GM12875 (cell line): ENCODE data around the gene SPACA7.

ENCODE experiments used
- H3K4me3 ChIP-seq: one replicate; pipeline ENCODE4 v1.5.1; 2011; ENCODE audit warnings: low read depth, low read length, control low read depth
- CTCF ChIP-seq: IDR thresholded peaks from 2 replicates; pipeline ENCODE4 v1.5.1; 2011; ENCODE audit warnings: low read depth, mild to moderate bottlenecking, control low read depth, inconsistent platforms, low read length, moderate library complexity, borderline replicate concordance; ENCODE audit not compliant: insufficient read depth

SPACA7 gene

GRCh38 chr13:112362021-112362420, 14.1 kb upstream of the SPACA7 start:
- no peak for TF ChIP-seq CTCF
- H3K4me3 ChIP-seq, result no peak overlapping the region

- no peak overlapping the region for H3K4me3 ChIP-seq
- no peak for TF ChIP-seq CTCF
Observed at GRCh38 chr13:112363867-112364528, 12.2 kb upstream of the SPACA7 start.

GRCh38 chr13:112366907-112367646, 9.1 kb upstream of the SPACA7 start:
- H3K4me3 ChIP-seq, result no peak overlapping the region
- TF ChIP-seq CTCF, result no peak

- no peak overlapping the region for H3K4me3 ChIP-seq
- no peak for TF ChIP-seq CTCF
Observed at GRCh38 chr13:112368883-112369282, 7.3 kb upstream of the SPACA7 start.

- no peak for TF ChIP-seq CTCF
- H3K4me3 ChIP-seq, result no peak overlapping the region
Observed at GRCh38 chr13:112370311-112370710, 5.8 kb upstream of the SPACA7 start.

- no peak overlapping the region for H3K4me3 ChIP-seq
- TF ChIP-seq CTCF, result no peak
Observed at GRCh38 chr13:112374271-112374670, 1.9 kb upstream of the SPACA7 start.

- no peak overlapping the region for H3K4me3 ChIP-seq
- TF ChIP-seq CTCF, result no peak
Observed at GRCh38 chr13:112391746-112392145, 15.6 kb downstream of the SPACA7 start.
